Measurements from ENCODE around the gene MAD2L1BP.

MAD2L1BP gene

DNA sequence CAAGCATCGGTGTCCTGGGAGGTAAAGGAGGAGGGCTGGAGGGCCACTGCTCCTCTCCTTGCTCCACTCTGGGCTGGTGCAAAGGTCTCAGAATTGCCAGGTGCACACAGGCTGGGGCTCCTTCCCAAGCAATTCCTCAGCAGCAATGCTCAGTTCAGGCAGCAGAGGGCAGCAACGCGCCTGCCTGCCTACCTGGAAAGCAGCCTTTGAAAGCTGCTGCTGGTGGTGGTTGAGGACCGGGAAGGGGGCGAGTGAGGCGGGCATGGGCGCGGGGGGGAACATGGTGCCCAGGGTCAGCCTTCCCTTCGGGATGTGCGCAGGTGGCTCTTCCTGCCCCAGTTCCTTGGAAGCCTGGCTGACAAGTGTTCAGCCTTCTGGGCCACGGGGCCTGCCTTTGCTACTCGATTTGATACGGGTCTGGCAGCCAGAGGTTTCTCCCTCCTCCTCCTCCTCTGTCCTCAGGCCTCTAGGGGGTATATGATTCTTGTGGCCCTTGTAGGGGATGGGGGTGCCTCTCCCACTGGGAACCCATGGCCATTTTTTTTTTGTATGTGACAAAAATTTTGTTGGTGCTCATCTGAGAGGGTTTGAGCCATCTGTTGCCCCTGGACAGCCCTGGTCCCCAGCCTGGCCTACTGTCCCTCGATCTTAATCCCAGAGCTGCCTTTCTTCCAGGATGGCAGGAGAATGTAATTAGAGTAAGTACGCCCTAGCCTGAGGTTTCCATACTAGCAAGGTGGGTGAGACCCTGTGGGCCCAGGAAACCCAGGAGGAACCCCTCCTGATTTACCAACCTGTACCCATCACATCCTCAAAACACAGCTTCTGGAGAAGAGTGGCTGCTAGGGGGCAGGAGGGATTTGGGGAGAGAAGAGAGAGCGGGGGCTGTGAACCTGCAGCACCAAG, 31.9 kb downstream of the MAD2L1BP start:
- peak; percentile 70 to 71 for DNase-seq

DNA sequence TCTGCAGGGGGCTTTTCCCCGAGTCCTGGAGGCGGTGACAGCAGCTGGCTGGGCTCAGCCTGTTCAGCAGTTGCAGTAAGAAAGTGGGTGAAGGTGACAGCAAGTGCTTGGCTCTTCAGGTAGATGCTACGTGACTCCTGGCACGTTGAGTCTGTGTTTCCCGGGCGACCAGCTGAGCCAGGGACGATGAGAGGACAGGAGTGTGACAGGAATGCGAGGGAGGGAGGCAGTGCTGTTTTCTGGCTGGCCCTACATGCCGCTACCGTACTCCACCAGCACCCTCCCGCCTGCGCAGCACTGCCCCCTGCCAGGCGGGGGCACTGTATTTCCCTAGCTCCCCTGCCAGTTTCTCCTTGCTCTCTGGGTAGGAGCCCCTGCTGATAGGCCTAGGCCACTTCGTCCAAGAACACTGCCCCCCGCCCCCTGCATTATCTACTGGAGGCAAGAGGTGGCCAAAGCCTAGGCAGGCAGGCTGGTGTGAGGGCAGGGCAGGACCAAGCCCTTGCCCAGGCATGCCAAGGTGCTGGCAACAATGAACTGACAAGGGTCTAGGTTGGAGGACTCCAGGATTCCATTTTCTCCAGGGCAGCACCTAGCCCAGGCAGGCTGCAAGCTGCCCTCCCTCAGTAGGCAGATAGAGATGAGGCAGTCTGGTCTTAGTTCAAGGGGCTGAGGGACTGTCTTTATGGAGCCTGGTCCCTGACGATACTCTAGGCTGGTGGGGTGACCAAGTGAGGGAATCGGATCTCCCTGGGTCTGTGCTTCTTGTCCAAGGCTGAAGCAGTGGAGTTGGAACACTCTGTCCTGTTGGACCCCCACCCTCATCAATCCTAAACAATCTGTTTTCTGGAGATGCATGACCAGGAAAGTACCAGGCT, 32.8 kb downstream of the MAD2L1BP start:
- peak in 1 of 2 experiments; percentile 61 for DNase-seq

DNA sequence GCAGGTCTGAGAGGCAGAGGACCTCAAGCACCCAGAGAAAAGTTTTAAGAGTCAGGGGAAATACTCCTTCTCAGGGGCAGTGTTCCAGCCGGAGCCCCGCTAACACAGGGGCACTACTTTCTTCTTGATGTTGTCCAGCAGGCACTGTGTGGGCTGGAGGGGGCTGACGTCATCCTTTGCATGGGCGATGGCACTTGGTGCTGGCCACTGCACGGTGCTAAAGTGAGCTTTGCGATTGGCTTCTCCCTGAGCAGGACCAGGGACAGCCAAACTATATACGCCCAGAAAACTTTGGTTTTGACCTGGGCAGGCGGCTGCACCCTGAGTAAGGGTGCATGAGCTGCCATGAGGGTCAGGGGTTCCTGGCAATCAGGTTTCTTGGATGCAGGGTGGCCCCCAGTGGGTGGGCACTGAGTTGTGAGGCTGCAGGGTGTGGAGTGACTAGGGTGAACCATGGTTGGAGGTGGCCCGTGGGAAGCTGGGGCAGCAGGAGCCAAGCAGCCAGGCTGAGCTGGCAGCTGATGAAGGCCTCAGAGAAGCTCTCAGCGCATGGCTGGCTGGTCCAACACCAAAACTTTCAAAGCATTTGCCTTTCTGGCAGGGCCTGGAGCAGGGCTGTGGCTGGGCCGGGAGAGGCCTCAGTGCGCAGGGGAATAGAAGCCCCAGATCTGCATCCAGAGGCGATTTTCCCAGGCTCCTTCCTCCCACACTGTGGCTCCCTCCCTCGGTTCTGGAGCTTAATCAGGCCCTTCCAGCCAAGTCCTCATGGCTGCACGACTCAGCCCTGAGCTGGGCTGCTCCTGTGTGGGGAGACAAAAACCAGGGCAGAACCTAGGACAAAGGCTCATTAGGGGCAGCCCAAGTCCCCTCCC, 33.6 kb downstream of the MAD2L1BP start:
- no peak for DNase-seq

DNA sequence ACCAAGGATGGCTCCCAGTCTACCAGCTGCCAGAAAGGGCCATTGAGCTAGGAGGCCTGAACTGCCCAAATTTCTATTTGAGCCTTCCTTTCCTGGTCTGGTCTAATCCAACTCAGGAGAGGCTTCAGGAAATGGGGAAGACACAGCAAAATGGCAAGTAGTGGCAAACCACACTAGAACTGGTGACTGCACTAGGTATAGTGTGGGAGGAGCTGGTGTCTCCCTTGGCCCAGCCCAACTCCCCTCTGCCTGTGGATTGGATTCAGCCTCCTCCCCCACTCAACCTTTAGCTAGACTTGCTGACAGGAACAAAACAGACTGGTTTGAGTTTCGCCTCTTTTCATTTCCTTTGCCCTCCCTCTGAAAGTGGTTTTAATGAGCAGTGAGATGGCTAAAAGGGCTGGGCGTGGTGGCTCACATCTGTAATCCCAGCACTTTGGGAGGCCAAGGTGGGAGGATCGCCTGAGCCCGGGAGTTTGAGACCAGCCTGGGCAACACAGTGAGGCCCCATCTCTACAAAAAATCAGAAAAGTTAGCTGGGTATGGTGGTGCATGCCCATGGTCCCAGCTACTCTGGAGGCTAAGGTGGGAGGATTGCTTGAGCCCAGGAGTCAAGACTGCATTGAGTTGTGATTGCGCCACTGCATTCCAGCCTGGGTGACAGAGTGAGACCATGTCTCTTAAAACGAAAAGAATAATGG, 34.4 kb downstream of the MAD2L1BP start:
- DNase-seq, result no peak

DNA sequence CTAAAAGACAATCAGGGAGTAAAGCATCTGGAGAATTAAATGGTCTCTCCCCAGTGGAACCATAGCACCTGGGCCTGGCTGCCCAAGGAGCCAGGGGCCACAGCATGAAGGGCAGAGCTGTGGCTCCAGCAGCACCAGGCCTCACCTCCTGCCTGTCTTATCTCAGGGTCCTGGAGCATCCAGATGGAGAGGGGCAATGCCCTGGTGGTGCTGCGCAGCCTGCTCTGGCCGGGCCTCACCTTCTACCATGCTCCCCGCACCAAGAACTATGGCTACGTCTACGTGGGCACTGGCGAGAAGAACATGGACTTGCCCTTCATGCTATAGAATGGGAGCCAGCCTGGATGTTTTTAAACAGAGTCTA, 35.0 kb downstream of the MAD2L1BP start:
- DNase-seq, result no peak

DNA sequence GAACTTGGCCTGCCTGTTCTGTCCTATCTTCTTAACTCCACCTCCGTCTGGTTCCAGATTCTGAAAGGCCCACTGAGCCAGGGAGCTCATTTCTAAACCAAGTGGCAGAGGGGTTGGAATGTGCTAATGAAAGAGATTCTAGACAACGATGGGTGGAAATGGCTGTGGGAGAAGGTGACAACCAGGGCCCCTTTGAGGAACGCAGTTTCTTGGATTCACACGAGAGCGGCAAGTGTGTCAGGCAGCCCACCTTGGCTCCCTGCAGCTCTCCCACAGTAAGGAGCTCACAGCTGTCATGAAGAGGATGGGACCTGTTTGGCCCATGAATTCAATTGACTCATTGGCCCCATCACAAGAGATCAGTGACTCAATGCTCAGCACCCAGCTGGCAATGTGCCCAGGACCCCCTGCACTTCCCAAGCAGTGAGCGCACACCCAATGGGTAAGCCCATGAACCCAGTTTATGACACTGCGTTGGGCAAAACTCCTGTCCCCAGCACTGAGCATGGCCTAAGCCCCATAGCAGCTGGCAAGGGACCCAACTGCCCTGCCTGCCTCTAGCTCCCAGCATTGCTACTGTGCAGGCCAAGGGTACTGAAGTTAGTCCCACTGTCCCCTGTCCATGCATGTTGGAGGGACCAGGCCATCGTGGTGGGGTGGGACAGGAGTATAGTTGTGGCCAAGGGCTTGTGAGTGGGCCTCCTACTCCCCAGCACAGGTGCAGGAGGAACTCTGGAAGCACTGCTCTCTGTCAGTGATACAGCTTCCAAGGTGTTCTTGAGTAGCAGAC, 35.6 kb downstream of the MAD2L1BP start:
- no peak for DNase-seq

DNA sequence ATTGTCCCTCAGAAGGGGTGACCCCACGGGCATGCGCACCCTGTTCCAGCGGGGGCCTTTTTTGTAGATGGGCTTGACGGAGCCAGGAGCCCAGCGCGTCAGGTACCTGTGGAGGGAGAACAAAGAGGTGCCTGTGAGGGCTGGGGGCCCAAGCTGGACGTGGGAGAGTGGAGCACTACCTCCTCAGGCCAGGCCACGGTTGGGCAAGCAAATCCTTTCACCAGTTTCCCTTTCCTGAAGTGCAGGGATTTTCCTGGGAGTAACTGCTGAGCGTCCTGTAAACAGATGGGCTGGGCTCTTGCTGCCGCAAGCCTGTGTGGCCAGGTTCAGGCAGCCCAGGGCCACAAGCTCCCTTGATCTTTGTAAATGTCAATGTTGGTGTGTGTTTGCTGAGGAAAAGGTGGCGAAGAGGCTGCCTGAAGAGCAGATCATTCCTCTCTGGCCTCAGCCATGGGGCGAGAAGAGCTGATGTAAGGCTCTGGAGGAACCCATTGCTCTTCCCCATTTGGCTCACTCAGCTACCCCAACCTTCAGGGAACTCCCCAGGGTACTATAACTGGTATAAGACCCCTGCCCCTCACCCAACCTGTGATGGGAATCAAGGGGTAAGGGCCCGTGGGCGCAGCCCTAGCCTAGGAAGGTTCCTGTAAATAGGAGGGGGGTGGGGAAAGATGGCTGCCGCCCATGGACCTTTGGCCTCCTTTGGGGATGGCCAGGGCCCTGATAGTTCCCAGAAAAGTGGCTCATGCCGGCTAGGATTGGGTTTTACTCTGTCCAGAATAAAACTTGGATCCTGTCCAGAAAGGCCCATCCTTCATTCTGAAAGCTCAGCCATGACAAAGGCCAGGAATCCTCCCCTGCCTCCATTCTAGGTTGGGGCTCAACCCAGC, 36.4 kb downstream of the MAD2L1BP start:
- no peak for DNase-seq

DNA sequence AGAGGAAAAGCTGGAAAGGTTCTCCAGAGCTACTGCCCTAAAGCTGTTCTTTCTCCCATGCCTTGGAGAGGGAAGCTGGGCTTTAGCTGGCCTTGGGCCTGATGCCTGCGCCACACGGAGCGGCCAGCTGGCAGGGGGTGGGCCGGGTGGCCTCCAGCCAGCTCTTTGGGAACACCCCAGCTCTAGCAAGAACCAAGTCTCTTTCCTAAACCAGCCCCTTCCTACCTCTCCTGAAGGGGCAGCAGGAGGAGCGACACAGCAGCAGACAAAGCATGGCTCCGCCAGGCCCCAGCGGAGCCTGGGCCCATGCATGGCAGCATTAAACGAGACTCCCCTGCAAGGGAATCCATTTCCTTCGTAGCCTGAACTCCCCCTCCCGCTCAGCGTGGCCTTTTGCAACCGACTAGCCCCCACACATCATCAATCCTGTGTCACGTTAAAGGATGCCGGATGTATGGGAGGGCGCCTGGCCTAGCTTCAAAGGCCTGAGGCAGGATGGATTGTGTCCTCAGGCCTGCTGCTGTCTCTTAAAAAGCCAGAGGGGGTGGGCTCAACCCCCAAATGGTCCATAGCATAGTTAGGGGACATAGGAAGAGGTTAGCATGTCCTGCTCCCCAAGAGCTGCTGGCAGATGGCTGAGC, 37.9 kb downstream of the MAD2L1BP start:
- DNase-seq, result no peak

DNA sequence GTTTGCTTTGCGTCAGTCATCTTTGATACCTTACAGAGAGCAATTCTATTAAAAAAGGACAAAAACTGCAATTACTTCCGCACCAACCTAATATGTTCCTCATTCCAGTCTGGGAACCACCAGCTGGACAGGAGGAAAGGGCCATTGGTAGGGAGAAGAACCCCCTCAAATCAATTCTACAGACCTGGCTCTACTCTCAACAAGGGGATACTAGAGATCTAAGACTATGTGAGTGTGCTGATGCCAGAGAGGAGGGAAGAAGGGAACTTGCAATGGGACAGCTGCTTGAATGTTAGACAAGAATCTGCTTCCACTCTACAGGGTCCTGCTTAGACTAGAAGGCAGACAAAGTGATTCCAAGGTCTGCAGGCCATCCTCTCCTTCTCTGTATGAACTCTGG, 38.7 kb downstream of the MAD2L1BP start:
- no peak for DNase-seq

DNA sequence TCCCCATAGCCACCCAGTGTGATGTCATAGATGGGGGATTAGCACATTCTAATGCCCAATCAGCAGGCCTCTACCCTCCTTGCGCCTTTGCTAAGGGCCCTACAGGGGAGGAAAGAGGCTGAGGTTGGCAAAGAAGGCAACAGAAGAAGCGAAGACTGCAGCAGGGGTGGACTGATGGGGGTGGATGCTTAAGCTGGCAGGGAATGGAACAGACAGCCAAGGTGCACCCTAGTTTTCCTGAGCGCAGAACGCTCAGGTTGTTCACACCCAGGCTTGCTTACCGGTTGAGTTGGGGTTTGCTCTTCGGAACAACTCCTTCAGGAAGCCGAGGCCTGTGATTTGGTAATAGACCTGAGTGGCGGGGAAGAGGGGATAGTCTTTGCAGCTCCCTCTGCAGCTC, 39.3 kb downstream of the MAD2L1BP start:
- DNase-seq, result no peak

DNA sequence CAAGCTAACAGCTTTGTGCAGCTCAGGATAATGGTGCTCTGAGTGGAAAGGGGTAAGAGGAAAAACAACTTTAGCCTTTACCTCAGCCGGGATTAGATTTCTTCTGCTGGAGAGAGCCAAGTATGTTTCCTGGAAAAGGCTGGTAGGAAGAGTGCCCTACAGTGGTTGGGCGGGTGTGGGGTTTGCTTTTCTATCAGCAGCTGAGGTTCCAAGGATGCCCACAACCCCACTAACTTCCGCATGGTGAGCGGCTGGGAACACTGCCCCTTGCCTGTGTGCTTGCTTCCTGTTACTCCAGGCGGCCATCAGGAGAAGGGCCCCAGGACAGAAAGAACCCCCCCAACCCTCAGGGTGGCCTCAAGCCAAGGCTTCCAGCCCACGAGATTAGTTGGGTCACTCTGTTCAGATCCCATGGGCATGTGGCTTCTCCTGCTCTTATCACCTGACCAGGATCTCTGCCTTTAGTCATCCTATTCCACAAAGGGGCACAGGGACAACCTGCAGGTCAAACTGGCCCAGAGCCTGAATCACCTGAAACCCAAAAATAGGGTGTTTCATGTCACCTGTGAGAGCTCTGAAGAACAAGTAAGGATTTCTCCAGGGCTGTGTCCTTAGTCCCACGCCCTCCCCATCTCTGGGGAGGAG, 41.4 kb downstream of the MAD2L1BP start:
- no peak for DNase-seq

DNA sequence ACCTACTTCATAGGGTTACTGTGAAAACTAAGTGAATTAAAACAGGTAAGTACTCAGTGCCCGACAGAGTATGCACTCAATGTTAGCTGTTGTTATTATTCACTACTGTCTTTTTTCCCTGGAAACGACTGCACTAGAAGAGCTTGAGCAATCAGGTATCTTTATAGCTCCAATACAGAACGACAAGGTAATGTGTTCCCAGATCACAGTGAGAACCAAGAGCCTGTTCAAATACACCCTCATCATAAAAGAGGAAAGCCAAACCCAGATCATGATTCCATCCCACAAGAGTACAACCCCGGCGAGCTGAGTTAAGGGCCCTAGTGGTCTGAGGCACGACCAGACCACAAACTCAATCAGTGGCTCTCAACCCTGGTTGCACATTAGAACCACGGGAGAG, 42.1 kb downstream of the MAD2L1BP start:
- DNase-seq, result no peak

DNA sequence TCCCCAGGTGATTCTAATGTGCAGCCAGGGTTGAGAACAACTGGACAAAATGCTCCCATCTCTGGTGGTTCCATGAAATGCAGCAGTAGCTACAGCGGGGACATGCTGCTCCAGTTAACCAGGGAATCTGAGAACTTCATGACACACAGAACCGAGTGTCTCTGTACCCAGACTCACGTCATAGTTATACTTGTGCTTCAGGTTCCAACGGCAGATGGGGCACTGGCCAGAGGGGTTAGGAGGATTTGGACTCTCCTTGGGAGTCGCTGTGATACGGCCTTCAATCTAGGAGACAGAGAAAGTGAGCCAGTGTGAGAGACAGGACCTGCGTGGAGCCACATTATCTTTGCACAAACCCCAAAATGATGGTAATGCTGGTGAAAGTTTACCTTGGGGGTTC, 42.7 kb downstream of the MAD2L1BP start:
- no peak for DNase-seq

DNA sequence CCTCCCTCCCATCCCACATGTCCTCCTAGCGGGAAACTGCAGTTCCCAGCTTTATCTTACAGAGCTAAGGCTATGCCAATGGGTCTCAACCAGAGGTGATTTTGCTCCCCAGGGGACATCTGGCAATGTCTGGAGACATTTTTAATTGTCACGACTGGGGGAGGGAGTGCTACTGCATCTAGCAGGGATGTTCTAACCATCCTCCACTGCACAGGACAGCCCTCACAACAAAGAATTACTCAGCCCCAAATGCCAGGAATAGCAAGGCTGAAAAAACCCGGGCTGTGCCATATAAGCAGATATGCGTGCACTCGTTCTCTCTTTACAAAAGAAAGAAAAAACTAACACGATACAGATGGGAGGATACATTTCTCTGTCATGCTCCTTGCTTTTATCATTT, 43.4 kb downstream of the MAD2L1BP start:
- DNase-seq, result no peak

DNA sequence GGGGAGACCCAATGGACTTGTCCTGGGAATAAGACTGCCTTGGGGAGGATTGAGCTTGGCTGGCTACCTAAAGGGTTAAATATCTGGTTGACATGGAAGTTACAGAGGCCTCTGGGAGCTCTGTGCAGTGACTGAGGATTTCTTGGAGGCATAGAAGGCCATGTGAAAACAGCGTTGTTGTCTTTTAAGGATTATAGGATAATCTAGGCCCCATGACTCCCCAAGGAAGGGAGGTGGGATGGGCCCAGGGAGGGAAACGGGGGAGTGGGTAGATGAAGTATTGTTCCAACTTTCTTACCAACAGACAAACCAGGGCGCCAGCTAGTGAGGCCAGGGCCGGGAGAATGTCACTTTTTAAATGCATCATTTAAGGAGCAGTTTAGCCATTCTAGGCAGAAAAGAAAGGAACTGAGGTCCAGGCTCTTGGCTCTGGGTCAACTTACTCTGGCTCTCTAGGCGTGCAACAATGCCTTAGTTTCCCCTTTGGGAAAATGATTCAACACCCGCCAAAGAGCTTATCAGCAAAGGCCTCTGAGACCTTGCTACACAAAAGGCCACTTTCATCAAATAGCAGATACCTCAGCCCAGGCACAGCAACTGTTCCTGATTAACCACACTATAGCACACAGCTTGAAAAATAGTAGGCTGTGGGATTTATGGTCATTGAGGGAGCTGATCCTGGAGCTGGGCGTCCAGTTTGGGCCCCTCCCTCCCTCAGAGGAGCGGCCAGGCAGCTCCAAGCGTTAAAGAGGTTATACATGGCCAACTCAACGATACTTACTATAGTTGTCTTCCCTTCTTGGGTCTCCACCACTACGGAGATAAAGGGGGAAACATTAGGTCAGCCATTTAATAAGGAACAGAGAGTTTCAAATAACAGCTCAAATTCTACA, 44.9 kb downstream of the MAD2L1BP start:
- no peak for DNase-seq

DNA sequence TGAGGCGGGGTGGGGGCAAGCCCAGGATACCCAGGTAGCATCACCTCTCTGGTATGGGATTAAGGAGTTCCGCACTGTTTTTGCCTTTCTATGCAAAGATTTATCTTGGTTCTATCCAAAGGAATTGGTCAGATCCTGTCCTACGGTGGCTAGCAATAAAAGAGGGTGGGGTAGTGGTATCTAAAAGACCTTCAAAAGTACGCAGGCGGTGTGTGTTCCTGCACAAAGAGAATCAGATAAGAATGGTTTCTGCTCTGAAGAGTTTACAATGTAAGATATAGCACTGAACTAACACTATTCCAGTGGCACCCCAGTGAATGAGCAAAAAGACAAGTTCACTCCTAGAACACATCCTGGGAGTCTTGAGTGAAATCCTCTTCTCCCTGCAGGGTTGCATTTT, 45.7 kb downstream of the MAD2L1BP start:
- no peak for DNase-seq

DNA sequence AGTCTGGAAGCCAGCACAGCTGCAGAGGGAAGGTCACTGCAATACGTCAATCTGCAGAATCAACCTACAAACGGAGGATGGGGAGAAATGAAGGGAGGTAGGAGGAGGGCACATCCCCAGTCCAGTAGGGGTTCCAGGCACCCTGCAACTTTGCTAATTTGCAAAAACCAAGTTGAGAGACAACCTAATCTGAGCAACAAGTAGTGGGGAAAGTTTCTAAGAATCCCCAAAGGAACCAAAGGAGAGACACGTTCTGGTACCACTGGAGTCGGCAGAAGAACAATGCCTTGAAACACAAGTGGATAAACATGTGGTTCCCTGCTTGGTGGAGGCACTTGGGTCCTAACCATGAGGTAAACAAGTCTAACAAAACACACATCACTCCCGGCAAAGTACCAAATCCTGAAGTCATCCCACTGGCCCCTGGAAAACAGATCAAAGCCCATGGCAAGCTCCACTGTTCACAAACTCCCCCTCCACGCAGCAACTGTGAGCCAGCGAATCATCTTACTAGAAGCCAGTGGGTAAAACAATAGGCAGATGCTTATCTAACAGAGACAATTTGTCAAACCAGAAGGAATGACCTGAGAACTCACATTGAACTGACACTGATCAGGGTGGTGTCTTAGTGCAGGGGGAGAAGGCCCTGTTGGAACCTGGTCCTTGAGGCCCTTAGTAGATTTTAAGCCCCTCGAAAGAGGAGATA, 47.2 kb downstream of the MAD2L1BP start:
- no peak for DNase-seq

All from NCI-H2081 (cell line).